Activated CD4-positive, alpha-beta T cell treated with anti-CD3 and anti-CD28 coated beads, Interleukin-2, amount 50 U/mL, for 4 hours (primary cell): ENCODE measurements around the gene KRT9.
"Not testable (repeated sequence)": the region's sequence is repeated elsewhere in the genome, so short reads cannot be mapped to it uniquely, and the experiment has no call there.

ENCODE experiments used
- DNase-seq, 2 experiments: peaks; one replicate each; pipeline ENCODE4 v3.0.0-alpha.2; 2020

Gene KRT9

GRCh38 chr17:41571561-41572434 is at the start of gene KRT9:
TSS of gene KRT9 (minus strand) at chr17:41572059. CDS start at chr17:41571992, 67 bp downstream.
- DNase-seq, result no peak

GRCh38 chr17:41621435-41621817 is 49.6 kb upstream of the KRT9 start:
- DNase-seq, result not testable (repeated sequence)

GRCh38 chr17:41620583-41621434 is 49.0 kb upstream of the KRT9 start:
- DNase-seq, result no peak

- DNase-seq, result not testable (repeated sequence)
These were observed 48.2 kb upstream of the KRT9 start for GRCh38 chr17:41619927-41620582.

GRCh38 chr17:41619036-41619926 is 47.4 kb upstream of the KRT9 start:
- DNase-seq, result no peak

- no peak for DNase-seq
These were observed 46.6 kb upstream of the KRT9 start for GRCh38 chr17:41618341-41619035.

GRCh38 chr17:41617698-41618097 is 45.8 kb upstream of the KRT9 start:
- no peak for DNase-seq

- no peak for DNase-seq
These were observed 45.3 kb upstream of the KRT9 start for GRCh38 chr17:41617136-41617535.

GRCh38 chr17:41616486-41616885 is 44.6 kb upstream of the KRT9 start:
- DNase-seq, result not testable (repeated sequence)

- DNase-seq, result no peak
These were observed 43.6 kb upstream of the KRT9 start for GRCh38 chr17:41615454-41615853.

GRCh38 chr17:41614767-41615166 is 42.9 kb upstream of the KRT9 start:
- not testable (repeated sequence) for DNase-seq

GRCh38 chr17:41614098-41614497 is 42.2 kb upstream of the KRT9 start:
- DNase-seq, result no peak

GRCh38 chr17:41613277-41614082 is 41.6 kb upstream of the KRT9 start:
- DNase-seq, result no peak

- not testable (repeated sequence) for DNase-seq
These were observed 40.7 kb upstream of the KRT9 start, which contains the start of gene KRT16 for GRCh38 chr17:41612376-41613160. TSS of gene KRT16 (minus strand) at chr17:41612767. CDS start at chr17:41612688, 79 bp downstream.

- DNase-seq, result no peak
These were observed 39.2 kb upstream of the KRT9 start for GRCh38 chr17:41610965-41611640.

GRCh38 chr17:41610061-41610517 is 38.2 kb upstream of the KRT9 start:
- DNase-seq, result not testable (repeated sequence)

- not testable (repeated sequence) for DNase-seq
These were observed 35.1 kb upstream of the KRT9 start for GRCh38 chr17:41606930-41607329.

- no peak for DNase-seq
These were observed 30.7 kb upstream of the KRT9 start for GRCh38 chr17:41602524-41602923.

- DNase-seq, result no peak
These were observed 28.5 kb upstream of the KRT9 start for GRCh38 chr17:41600318-41600717.
